Natural killer cell (primary cell): ENCODE results near the gene CMTM3. TPM values are rescaled to one million over a fixed set of nuclear protein-coding genes. Genes with fewer than 3 reads are reported as not detected.
A peak's percentile ranks its signal among the peaks of the same experiment; 100 is the strongest.
"Not testable (repeated sequence)": the region's sequence is repeated elsewhere in the genome, so short reads cannot be mapped to it uniquely, and the experiment has no call there.

Experiments
- ATAC-seq, 3 donors: fragments of 150-1000 bp in 2 of 3; fragments of 200-7000 bp in 1 of 3; cut with Tn5 transposase; 1 replicate in 1 of 3; 2 replicates in 2 of 3; pipeline ENCODE4 v1.10.0; 2021; ENCODE audit warnings: mild to moderate bottlenecking in 2 of 3, moderate library complexity in 2 of 3
- DNase-seq, 2 donors: peaks; one replicate each; pipeline versions ENCODE4 v3.0.0 to v3.0.0-alpha.2; 2013 to 2021; ENCODE audit warnings: mixed read lengths in 1 of 2
- H3K27ac ChIP-seq: one replicate; pipeline ENCODE4 v1.5.1; 2013; ENCODE audit warnings: mild to moderate bottlenecking, low read length
- H3K27me3 ChIP-seq: one replicate; pipeline ENCODE4 v1.6.1; 2013; ENCODE audit warnings: low read length; ENCODE audit not compliant: control insufficient read depth, insufficient read depth
- H3K36me3 ChIP-seq: one replicate; pipeline ENCODE4 v1.6.1; 2013; ENCODE audit warnings: low read length; ENCODE audit not compliant: control insufficient read depth, insufficient read depth
- H3K4me1 ChIP-seq: one replicate; pipeline ENCODE4 v1.6.1; 2013; ENCODE audit warnings: low read length; ENCODE audit not compliant: control insufficient read depth, insufficient read depth
- H3K4me3 ChIP-seq: one replicate; pipeline ENCODE4 v1.5.1; 2013; ENCODE audit warnings: low read length
- H3K9me3 ChIP-seq: one replicate; pipeline ENCODE4 v1.6.1; 2013; ENCODE audit warnings: low read length; ENCODE audit not compliant: control insufficient read depth, insufficient read depth
- H3K27ac Mint-ChIP-seq, 2 donors: one replicate each; pipeline ENCODE4 v1.8.0; 2022; ENCODE audit warnings: mild to moderate bottlenecking in 2 of 2, mixed read lengths in 2 of 2, moderate library complexity in 1 of 2
- H3K27me3 Mint-ChIP-seq, 2 donors: one replicate each; pipeline ENCODE4 v1.8.0; 2022; ENCODE audit warnings: low read depth in 2 of 2, mixed read lengths in 2 of 2
- H3K36me3 Mint-ChIP-seq: one replicate; pipeline ENCODE4 v1.8.0; 2022; ENCODE audit warnings: mixed read lengths
- H3K4me1 Mint-ChIP-seq, 2 donors: one replicate each; pipeline ENCODE4 v1.8.0; 2022; ENCODE audit warnings: mixed read lengths in 2 of 2
- H3K4me3 Mint-ChIP-seq: one replicate; pipeline ENCODE4 v1.8.0; 2022; ENCODE audit warnings: mild to moderate bottlenecking, moderate library complexity, mixed read lengths
- H3K9me3 Mint-ChIP-seq, 2 donors: one replicate each; pipeline ENCODE4 v1.8.0; 2022; ENCODE audit warnings: mixed read lengths in 2 of 2
- whole genome bisulfite sequencing: methylation state at CpG from one replicate; pipeline ENCODE4 v1.1.7; 2013; ENCODE audit warnings: missing lambda C conversion rate; ENCODE audit not compliant: insufficient coverage; 5-methylcytosine and 5-hydroxymethylcytosine counted together
- intact Hi-C: fragments of 100-400 bp; cut with micrococcal nuclease; formaldehyde crosslinking; loops from one replicate; pipeline ENCODE4 v1.14.2; 2022
- total RNA-seq, 4 donors: library from RNA; stranded (reverse); fragments of 120-200 nt in 1 of 4; gene quantifications; one replicate each; pipeline versions ENCODE4 v1.2.3 to v1.2.4, GENCODE V29; 2013 to 2022
- TF ChIP-seq, protein P1 (sequence below): fragments of 200-600 bp; IDR thresholded peaks from one replicate; pipeline ENCODE4 v1.8.0; 2022; ENCODE audit warnings: antibody characterized with exemption

The CMTM3 gene
- total RNA-seq, 3 donors from 2014 or later (not counting 1 experiment from before 2014, with no cell fraction given) = 68.2 to 86.4 (median 85.0) TPM

DNA sequence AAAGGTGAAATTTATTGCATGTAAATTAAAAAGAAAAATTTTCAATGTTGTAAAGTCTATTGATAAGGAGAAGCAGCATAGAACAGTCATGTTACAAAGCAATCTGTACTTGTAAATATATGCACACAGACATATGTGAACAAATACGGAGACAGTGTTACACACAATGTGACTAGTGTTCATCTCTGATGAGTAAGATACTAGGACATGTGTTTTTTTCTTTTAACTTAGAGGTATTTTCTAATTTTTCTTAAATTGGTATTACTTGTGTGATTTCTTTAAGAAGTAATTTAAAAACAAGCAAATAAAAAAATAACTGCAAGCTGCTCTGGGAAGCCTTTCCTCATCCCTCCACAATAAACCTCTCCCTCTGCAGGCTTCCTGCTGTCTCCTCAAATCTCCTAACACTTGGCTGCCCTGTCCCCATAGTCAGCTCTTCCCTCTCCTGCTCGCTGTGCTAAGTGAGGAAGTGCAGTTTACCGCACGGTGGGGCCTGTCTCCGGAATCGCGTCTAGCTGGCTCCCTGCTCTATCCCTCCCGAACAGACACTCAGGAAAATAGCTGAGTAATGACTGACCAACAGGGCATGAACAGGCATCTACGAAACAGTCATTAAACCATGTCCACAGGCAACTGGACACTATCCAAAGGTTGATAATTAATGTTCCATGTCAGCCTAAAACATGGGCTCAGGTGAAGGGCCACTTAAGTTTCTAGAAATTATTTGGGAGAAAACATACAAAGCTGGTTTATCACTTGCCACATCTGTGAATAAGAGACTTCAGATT lies 56.1 kb downstream of the CMTM3 start:
- Histone ChIP-seq H3K27ac (no peak overlapping the region), H3K4me3 (no peak overlapping the region), H3K27me3 (no peaks in the 10 kb centered on the region), H3K36me3 (no peaks in the 10 kb centered on the region), H3K9me3 (no peaks in the 10 kb centered on the region), H3K4me1 (no peaks in the 10 kb centered on the region)
- no peak for DNase-seq
- TF ChIP-seq, protein P1, sequence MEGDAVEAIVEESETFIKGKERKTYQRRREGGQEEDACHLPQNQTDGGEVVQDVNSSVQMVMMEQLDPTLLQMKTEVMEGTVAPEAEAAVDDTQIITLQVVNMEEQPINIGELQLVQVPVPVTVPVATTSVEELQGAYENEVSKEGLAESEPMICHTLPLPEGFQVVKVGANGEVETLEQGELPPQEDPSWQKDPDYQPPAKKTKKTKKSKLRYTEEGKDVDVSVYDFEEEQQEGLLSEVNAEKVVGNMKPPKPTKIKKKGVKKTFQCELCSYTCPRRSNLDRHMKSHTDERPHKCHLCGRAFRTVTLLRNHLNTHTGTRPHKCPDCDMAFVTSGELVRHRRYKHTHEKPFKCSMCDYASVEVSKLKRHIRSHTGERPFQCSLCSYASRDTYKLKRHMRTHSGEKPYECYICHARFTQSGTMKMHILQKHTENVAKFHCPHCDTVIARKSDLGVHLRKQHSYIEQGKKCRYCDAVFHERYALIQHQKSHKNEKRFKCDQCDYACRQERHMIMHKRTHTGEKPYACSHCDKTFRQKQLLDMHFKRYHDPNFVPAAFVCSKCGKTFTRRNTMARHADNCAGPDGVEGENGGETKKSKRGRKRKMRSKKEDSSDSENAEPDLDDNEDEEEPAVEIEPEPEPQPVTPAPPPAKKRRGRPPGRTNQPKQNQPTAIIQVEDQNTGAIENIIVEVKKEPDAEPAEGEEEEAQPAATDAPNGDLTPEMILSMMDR = no peak
- intact Hi-C loops = no loop called here
- peak in 1 of 3 donors; percentile 53 for ATAC-seq
- H3K36me3 Mint-ChIP-seq = no peaks in the 10 kb centered on the region
- H3K4me1 Mint-ChIP-seq = peaks cover 0 to 5% of the 10 kb centered on the region in 2 donors
- H3K27ac Mint-ChIP-seq = no peak overlapping the region
- H3K27me3 Mint-ChIP-seq = peaks cover 11 to 22% of the 10 kb centered on the region in 2 donors
- no peaks in the 10 kb centered on the region for H3K9me3 Mint-ChIP-seq
- WGBS = 20% methylated on average over 8 of the region's 9 CpGs
- no peak overlapping the region for H3K4me3 Mint-ChIP-seq

DNA sequence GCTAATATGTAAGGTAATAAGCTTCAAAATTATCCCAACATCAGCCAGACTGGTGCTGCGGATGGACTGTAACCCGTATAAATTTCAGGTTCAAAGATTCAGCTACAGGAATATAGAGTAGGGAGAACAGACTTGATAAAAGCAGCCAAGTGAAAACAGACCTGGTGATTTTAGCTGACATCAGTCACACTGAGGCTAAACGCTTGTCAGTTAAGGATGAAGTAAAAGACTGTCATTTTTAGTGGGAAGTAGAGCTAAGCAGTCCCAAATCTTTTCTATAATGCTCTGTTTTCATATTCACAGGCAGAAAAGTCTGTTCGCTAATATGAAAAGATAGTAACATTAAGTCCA lies 56.7 kb downstream of the CMTM3 start:
- TF ChIP-seq, protein P1 = no peak
- H3K4me3 ChIP-seq = no peak overlapping the region
- H3K27me3 ChIP-seq = no peaks in the 10 kb centered on the region
- WGBS = 65% methylated on average over 3 of the region's 4 CpGs
- Mint-ChIP-seq H3K4me1 (peaks cover 0 to 5% of the 10 kb centered on the region in 2 donors), H3K27ac (no peak overlapping the region), H3K4me3 (no peak overlapping the region), H3K9me3 (no peaks in the 10 kb centered on the region), H3K27me3 (peaks cover 11 to 22% of the 10 kb centered on the region in 2 donors), H3K36me3 (no peaks in the 10 kb centered on the region)
- no peaks in the 10 kb centered on the region for H3K4me1 ChIP-seq
- no peak overlapping the region for H3K27ac ChIP-seq
- DNase-seq (no peak), ATAC-seq (no peak)
- no peaks in the 10 kb centered on the region for H3K9me3 ChIP-seq
- H3K36me3 ChIP-seq = no peaks in the 10 kb centered on the region
- intact Hi-C loops = no loop called here

DNA sequence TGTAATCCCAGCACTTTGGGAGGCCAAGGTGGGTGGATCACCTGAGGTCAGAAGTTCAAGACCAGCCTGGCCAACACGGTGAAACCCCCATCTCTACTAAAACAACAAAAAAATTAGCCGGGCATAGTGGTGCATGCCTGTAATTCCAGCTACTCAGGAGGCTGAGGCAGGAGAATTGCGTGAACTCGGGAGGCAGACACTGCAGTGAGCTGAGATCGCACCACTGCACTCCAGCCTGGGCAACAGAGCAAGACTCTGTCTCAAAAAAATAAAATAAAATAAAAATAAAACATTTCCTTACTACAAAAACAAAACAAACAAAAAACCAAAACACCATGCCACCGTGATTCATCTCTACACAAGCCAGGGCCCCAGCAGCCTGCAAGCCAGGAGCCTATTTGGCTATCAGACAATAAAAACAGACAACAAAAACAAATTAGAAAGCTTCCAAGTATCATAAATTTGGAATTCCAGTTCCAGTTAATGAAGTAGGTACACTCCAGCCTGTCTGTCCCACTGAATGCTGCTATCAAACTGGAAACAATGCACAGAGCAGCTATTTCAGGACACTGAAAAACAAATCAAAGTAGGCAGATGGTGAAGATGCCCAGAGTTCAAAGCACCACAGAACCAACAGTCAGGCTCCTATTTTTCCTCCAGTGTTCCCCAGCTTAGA lies 57.3 kb downstream of the CMTM3 start:
- intact Hi-C loops, H3K9me3 Mint-ChIP-seq, H3K27ac ChIP-seq, H3K4me3 ChIP-seq, H3K27ac Mint-ChIP-seq, H3K27me3 ChIP-seq, H3K4me3 Mint-ChIP-seq, H3K36me3 ChIP-seq, H3K36me3 Mint-ChIP-seq, DNase-seq, H3K4me1 ChIP-seq, ATAC-seq, H3K4me1 Mint-ChIP-seq, H3K9me3 ChIP-seq: not testable (repeated sequence)
- peaks cover 11 to 16% of the 10 kb centered on the region in 2 donors for H3K27me3 Mint-ChIP-seq
- 97% methylated on average over 6 of the region's 6 CpGs for WGBS

DNA sequence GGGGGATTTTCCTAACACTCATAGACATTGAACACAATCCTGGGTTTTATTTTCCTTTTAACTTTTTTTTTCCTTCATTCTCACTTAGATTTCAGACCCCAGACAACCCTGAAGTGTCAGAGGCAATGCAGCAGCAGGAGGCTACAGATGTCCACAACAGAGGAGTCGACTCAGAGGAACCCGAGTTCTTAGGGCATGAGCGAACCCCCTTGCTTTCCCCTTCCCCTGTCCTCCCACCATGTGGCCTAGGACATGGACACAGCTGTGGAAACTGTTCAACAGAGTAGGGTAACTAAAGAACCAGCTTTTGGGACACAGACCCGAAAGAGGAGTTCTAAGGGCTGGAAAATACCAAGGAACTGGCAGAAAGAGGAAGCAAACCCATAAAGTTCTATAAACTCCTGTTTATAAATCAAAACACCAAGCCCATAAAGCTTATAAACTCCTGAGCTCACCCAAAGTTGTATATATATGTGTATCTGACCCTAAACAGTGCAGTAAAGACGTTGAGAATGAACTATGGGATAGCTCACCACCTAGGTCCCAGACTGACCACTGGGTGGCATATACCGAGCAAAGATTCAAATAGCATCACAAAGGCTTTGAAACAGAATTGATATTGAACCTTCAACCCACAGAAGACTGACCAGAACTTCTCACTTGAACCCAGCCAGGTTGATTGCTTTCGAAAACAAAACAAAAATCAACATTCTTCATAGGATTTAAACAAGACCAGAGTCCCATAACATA lies 58.1 kb downstream of the CMTM3 start:
- Histone ChIP-seq H3K27me3 (no peaks in the 10 kb centered on the region), H3K36me3 (no peaks in the 10 kb centered on the region), H3K9me3 (no peaks in the 10 kb centered on the region), H3K27ac (no peak overlapping the region), H3K4me3 (no peak overlapping the region), H3K4me1 (no peaks in the 10 kb centered on the region)
- Mint-ChIP-seq H3K4me1 (peaks cover 0 to 5% of the 10 kb centered on the region in 2 donors), H3K27me3 (peaks cover 11 to 14% of the 10 kb centered on the region in 2 donors), H3K4me3 (no peak overlapping the region), H3K27ac (no peak overlapping the region), H3K36me3 (no peaks in the 10 kb centered on the region), H3K9me3 (no peaks in the 10 kb centered on the region)
- peak in 1 of 2 donors; percentile 10 for DNase-seq
- intact Hi-C loops = no loop called here
- WGBS = 71% methylated on average over 7 of the region's 7 CpGs
- TF ChIP-seq, protein P1 = no peak
- ATAC-seq = no peak
